UCSD-AML1 (cell line): ENCODE results near the gene HAVCR1.
"Not testable (repeated sequence)": the region's sequence is repeated elsewhere in the genome, so short reads cannot be mapped to it uniquely, and the experiment has no call there.

Source experiments
- DNase-seq: peaks from one replicate; lab custom pipeline; 2025; ENCODE audit not compliant: unreplicated experiment; lab: John Stamatoyannopoulos, UW

The HAVCR1 gene

DNA sequence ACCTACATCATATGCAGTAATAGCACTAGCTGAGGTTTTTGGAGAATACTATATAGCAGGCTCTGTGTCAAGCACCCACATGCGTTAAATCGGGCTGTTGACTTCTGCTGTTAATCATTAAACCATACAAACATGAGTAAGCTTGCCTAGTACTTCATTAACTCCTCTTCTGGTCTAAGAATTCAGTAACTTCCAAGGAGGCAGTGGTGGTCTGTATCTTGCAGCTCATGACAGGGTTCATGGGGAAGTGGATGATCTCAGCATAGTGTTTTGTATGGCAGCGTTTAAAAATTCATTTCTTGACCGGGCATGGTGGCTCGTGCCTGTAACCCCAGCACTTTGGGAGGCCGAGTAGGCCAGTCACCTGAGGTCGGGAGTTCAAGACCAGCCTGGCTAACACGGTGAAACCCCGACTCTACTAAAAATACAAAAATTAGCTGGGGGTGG is at the start of gene HAVCR1:
Gene HAVCR1 (minus strand): TSS at position 24 of the 447 bp plus-strand sequence. CDS start 1,173 bp downstream, outside the sequence.
- DNase-seq: no peak

DNA sequence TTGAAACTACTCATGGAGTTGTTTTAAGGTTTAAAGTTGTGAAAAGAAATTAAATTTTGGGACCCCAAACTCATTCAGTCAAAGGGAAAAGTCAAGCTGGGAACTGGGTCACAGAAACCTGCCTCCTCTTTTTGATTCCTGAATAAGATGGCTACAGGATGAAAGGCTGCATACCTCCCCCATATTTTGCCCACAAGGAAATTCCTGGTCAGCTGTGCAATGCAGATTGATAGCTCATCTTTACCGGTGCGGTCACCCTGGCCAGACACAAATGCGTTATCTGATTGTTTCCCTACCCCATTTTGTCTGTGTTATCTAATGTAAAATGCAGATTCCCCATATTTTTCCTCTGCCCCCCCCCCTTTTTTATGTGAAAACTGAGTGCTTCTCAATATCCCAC is 48.6 kb upstream of the HAVCR1 start:
- no peak for DNase-seq

DNA sequence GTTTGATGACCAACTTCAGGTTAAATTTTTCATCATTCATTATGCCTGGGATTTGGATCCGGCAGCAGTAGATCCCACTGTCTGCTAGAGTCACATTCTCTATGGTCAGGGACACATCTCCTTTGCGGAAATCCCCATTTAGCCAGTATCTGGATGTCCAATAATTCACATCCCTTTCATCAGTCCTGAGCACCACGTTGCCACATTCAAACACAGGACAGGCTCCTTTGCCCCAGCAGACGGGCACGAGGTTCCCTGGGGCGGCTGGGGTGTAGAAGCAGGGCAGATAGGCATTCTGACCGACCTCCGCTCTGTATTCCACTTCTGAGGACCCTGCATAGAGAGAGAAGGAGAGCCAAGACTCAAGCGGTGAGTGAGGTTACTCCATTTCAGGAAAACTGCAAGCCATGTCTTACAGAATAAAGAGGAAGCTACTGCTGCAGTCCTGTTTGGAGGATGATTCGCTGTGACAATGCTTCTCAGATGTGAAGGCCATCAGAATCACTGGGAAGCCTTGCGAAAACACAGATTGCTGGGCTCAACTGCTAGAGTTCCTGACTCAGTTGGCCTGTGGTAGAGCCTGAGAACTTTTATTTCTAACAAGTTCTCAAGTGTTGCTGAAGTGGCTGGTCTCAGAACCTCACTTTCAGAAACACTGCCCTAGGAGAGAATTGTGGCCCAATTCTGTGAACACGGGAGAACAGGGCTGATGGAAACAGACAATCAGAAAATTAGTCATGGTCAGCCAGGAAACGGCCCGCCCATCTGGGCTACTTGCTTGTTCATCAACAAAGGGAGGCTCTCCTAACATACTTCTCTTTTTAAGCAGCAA is 47.9 kb upstream of the HAVCR1 start:
- DNase-seq: peak; percentile 30

DNA sequence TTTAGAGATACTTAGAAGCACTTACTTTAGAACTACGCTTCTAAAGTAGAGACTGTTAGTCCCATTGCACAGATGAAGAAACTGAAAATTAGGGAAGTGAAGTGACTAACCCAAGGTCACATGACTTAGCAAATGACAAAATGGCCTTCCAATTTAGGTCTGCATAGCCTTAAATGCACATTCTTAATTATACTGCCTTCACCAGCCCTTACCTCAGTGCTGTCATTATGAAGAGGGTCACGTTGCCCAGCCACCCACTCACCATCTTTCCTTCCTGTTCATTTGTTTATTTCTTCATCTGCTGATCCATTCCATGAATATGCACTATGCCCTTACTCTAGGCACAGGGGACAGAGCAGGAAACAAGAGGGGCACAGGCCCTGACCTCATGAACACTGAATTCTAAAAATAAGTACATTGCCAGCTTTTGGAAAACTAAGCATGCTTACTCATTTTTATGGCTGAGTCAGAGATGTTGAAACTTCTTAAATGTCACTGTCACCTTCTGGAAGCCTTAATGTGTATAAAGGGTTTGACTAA is 41.3 kb upstream of the HAVCR1 start:
- peak; percentile 13 for DNase-seq

DNA sequence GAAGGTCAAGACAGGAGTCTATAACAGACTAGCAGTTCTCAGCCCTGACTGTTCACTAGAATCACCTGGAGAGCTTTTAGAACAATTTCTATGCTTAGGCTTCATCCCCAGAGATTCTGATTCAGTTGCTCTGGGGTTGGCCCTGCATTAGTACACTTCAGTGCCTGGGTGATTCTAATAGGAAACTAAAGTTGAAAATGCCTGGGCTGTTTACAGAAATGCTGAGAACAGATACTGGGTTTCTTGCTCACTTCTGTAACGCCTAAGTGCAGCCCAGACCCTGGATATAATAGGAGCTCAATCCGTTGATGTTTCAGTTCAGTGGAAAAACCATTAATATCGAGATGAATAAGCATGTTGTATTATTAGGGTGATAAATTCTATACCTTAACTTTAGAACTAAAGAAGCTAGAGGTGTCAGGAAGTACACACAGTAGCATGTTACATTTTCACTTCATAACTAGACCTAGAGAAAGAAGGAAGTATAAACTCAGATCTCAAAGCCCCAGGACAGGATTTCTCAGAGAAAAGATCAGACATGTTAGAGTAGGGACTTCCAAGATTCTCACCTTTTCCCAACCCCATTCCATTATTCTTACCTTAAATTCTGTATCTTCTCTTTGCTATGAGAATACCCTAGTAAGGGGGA is 29.6 kb upstream of the HAVCR1 start:
- no peak for DNase-seq

DNA sequence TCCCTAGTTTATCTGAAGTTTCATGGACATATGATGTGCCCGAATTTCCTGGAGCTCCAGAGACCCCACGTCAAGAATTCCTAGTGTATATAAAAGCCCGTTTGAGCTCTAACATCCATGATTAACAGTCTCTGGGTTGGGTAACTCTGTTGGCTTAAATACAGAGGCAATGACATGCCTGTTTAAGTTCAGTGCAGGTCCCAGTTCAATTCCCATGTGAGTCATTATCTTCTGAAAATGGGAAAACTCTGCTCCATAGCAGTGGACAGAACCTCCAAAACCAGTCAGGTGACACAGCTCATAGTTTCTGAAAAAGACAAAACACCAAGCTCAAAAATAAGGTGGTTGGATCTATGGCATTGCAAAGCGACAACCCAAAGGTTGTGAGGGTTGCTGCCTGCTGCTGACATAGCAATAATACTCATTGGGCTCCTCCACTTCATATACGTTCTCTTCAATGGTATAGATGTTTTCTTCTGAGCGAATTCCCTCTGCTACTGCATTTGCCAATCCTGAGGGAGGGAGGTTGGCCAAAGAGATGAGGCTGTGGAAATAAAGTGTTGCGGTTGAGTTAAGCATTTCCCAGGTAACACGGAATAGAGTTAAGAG is 27.9 kb upstream of the HAVCR1 start:
- DNase-seq: no peak

DNA sequence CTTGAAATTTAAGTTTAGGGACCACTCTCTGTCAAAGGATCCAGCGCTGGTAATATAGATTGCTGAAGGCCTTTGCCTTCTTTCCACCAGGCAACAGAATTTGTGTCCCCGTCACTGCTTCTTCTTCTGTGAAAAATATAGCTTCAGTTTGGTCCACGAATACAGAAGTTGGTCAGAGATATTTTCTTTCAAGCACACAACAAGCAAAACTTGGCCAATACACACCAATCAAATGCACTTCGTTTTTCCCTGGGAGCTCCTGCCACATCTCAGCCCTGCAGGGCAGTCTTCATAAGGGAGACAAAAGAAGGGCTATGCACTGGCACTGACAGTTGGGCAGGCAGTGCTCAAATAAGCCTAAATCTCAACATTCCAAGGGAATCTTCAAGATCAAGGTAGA is 27.0 kb upstream of the HAVCR1 start:
- no peak for DNase-seq

DNA sequence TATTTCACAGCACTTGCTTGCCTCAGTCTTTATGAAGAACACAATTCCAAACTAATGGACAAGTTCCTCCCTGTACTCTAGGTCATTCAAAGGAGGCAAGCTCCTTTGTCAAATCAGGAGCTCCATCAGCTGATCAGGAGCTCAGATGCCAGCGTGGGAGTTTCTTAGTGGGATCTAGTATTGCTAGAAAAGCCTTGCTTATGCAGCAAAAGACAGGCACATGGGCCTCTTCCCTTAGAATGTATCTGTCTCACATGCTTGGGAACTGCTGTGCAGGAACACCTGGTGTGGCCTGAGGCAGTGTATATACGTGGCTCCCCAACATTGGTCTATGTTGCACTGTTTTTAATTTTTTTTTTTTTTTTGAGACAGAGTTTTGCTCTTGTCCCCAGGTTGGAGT is 21.4 kb upstream of the HAVCR1 start:
- DNase-seq: no peak

DNA sequence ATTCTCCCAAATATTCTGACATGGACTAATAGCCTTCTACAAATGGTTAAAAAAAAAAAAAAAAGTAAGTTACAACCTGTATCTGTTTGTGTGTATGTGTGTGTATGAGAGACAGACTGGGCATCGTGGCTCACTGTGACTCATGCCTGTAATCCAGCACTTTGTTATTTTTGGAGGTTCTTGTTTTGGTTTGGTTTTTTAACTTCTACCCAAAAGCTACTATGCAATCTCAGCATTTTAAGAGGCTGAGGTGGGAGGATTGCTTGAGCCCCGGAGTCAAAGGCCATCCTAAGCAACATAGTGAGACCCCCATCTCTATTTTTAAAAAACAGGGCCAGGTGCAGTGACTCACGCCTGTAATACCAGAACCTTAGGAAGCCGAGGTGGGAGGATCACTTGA is 17.6 kb upstream of the HAVCR1 start:
- no peak for DNase-seq

DNA sequence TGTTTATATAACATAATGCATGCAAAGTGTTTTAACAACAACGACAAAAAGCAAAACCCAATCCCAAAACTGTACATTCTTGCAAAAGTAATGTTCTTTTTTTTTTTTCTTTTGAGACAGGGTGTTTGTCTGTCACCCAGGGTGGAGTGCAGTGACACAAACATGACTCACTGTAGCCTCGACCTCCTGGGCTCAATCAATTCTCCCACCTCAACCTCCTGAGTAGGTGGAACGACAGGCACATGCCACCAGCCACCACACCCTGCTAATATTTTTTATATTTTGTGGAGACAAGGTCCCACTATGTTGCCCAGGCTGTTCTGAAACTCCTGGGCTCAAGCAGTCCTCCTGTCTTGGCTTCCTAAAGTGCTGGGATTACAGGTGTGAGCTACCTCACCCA is 13.6 kb upstream of the HAVCR1 start:
- DNase-seq: no peak

DNA sequence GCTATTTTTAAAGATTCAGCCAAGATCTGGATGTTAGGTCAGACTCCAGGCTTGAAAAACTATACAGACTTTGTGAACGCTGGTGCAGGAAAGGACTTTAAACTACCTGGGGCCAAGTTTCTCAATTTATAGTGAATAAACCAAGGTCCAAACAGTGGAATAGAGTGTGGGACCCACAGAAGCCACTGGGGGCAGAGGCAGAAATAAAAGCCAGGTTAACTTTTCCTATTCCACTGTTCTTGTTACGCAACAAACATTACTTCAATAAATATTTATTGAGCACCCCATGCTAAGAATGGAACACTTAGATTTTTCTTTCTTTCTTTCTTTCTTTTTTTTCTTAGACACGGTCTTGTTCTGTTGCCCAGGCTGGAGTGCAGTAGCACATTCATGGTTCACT is 11.0 kb upstream of the HAVCR1 start:
- no peak for DNase-seq

DNA sequence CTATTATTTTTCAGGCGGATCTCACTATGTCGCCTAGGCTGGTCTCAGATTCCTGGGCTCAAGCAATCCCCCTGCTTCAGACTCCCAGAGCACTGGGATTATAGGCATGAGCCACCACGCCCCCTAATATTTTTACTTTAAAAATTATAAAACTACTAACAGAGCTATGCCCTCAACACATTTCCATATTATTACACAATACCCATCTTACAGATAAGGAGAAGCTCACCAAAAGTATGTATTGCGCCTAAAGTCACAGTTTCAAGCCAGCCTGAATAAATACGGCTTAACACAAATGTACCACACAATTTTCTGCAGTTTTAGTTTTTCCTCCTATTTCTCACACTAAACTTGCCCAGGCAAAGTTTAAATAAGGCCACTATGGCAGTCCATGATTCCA is 9.9 kb upstream of the HAVCR1 start:
- DNase-seq: no peak

DNA sequence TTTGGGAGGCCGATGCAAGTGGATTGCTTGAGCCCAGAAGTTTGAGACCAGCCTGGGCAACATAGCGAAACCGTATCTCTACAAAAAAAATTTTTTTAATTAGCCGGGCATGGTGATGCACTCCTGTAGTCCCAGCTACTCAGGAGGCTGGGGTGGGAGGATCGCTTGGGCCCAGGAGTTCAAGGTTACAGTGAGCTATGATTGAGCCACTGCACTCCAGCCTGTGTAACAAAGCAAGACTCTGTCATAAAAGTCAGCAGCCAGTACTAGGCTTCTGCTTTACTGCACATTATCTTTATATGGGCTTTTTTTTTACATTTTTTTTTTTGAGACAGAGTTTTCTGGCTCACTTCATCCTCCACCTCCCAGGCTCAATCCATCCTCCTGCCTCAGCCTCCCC is 9.4 kb upstream of the HAVCR1 start:
- DNase-seq: no peak

DNA sequence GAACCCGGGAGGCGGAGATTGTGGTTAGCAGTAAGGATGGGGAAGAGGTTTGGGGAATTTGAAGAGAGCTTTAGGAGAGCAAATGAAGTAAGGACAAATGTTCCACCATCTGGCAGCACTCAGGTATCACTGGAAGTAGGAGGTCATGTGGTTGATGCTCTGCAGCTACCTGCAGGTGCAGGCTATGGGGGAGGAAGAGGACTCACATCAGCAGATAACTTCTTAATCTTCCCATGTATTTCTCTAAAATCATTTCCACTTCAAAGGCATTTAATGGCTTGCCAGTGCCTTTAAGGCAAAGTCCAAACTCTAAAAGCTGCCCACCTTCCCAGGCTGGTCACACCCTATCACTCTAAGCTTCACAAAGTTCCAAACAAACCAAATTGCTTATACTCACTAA is 8.1 kb upstream of the HAVCR1 start:
- no peak for DNase-seq

DNA sequence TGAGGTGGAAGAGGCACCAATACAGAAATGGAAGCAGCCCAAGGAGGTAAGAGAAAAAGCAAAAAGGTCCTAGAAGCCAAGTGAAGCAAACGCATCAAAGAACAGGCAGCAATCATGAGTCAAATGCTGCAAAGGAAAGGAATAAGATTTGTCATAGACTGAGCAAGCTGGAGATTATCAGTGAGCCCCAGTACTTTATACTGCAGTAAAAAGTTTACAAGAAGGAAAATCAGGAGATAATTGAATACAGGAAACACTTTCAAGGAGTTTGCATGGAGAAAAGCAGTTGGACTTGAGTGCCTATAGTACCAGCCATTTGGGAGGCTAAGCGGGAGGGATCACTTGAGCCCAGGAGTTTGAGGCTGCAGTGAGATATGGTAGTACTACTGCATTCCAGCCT is 7.2 kb upstream of the HAVCR1 start:
- DNase-seq: no peak

DNA sequence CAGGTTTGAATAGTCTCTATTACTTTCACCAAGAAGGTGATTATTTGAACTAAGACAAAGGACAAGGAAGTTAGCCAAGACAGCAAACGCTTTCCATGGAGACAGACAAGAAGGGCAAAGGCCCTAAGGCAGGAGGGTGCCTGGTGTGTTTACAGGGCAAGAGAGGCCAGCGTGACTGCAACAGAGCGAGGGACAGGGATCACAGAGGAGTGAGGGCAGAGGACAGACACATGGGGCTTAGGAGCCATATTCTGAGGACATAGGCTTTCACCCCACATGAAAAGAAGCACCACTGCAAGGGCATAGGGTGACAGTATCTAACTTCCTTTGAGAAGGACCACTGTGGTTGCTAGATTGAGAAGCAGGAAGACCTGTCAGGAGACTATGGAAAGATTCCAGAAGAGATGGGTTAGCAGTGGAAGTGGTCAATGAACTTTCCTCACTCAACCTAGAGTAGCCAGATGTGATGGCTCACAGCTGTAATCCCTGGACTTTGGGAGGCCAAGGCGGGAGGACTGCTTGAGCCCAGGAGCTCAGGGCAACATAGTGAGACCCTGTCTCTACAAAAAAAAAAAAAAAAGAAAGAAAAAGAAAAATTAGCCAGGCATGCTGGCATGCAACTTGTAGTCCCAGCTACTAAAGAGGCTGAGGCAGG is 5.0 kb upstream of the HAVCR1 start:
- DNase-seq: no peak

DNA sequence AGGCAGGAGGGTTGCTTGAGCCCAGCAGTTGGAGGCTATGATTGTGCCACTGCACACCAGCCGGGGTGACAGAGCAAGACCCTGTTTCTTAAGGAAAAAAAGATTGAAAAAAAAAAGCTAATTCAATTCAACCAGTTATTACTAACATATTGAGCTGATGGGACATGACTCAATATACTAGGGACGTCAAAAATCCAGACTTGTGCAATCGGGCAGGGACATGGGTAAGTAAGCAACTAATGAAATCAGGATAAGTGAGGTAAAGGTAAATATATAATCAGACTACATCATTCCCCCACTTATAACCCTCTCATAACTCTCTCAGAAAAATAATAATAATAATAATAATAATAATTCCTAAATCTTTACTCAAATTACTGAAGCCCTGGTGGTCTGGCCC is 975 bp upstream of the HAVCR1 start:
- DNase-seq: no peak

DNA sequence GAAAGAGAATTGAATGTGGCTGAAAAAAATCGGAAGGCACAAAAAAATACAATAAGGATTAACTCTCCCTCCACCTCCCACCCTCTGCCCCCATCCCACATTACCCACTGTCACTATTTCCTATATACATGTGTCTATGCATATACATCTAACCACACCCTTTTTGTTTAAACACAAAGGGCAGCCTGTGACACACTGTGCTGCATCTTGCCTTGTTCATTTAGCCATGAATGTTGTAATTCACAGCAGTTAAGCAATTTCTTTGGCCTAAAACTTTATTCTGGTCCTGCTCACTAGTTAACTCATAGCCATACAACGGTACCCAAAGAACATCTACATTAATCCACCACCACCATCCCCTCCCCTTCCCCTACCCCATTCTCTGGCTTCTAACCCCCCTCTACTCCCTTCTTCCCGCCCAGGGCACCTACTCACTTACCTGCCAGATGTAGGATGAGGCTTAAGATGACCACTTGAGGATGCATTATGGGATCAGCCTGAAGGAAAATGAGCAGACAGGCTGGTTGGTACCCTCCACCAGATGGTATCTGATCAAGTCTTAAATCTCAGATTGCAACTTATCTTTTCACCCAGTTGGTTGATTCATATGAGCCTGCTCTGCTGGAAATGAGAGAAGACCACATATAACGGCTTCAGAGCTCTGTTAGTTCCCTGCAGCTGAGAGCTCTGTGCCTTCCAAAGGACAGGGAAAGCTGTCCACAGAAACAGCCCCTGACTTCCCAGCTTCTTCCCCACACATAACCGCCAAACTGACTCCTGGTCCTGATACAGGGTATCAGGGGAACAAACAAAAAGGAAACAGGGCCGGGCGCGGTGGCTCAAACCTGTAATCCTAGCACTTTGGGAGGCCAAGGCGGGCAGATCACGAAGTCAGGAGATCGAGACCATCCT is 1.2 kb downstream of the HAVCR1 start:
- no peak for DNase-seq

DNA sequence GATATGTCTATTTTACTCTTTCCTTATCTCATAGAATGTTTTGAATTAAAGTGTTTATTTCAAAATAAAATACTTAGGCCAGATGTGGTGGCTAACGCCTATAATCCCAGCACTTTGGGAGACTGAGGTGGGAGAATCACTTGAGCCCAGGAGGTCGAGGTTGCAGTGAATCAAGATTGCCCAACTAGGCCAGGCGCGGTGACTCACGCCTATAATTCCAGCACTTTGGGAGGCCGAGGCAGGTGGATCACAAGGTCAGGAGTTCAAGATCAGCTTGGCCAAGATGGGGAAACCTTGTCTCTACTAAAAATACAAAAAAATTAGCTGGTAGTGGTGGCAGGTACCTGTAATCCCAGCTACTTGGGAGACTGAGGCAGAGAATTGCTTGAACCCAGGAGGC is 2.1 kb downstream of the HAVCR1 start:
- DNase-seq: not testable (repeated sequence)

DNA sequence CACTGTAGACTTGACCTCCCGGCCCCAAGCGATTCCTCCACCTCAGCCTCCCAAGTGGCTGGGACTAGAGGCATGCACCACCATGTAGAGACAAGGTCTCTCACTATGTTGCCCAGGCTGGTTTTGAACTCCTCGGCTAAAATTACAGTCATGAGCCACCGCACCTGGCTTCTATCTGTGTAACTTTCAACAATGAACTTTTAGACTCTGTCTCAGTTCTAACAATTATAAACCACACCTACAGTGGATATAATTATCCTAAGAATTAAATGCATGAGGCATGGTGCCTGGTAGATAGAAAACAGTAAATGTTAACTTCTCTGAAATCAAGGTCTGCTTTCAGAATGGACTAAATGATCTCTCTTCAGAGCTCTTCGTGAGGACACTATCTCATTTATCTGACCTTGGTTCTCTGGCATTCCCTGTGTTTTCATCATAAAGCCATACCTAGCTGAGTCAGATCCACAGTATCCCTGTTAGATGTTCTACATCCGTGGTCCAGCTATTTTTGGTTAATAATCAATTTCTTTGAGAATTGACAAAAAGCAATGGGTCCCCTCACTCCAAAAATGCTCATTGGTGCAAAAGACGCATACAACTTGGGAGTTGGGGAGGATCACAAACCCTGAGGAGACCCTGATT is 7.2 kb downstream of the HAVCR1 start:
- no peak for DNase-seq
